Measurements from ENCODE around the gene SPATA12. TPM values are rescaled to one million over a fixed set of nuclear protein-coding genes. Genes with fewer than 3 reads are reported as not detected.
"Not testable (repeated sequence)": the region's sequence is repeated elsewhere in the genome, so short reads cannot be mapped to it uniquely, and the experiment has no call there.

SPATA12 gene
- total and polyA plus RNA-seq, 4 donors, result 0.20 TPM; not detected in 3

DNA sequence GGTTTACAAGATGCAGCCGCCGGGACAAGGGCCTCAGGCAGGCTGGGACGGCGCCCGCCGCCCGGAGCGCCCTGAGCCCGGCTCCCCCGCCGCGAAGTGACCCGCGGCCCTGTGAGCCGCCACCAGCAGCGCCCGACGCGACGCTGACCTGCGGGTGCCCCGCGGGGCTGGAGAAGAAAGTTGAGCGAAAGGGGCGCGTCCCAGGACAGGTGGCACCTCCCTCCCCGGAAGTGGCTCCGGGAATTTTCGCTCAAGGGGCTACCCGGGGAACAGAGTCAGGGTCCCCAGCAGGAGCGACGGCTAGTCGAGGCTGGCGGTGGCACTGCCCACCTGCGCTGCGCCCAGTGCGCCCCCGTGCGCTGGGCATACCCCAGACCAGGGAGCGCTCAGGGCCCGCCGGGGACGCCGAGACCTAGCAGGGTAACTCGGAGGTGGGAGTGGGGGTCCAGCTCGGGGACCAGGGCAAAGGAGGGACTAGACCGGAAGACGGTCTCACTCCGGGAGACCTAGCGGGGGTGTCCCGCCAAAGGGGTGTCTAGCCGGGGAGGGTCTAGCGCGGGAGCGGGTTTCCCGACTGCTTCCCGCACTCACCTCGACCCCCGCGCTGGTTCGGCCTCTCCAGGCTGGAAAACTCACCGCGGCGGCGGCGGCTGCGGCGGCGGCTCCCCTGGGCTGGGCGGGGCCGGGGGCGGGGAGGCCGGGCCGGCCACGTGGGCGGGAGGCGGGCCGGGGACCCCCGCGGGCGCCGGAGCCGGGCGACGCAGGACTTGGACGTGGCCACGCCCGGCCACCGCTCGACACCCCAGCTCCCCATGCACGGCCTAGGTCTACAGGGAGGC, 18.4 kb downstream of the SPATA12 start:
- Histone ChIP-seq H3K27ac (ENCODE audit: low read depth, low read length) (no peak overlapping the region), H3K36me3 (ENCODE audit: control insufficient read depth, insufficient read depth, low read length) (no peaks in the 10 kb centered on the region), H3K4me1 (ENCODE audit: control insufficient read depth, insufficient read depth, low read length) (peaks cover 22% of the 10 kb centered on the region), H3K9me3 (ENCODE audit: control insufficient read depth, insufficient read depth, low read length) (no peaks in the 10 kb centered on the region), H3K4me3 (ENCODE audit: low read depth, low read length) (peak overlapping the region; percentile 68), H3K27me3 (ENCODE audit: control insufficient read depth, insufficient read depth, low read length) (peaks cover 11% of the 10 kb centered on the region)
- WGBS (ENCODE audit: insufficient coverage), result under 1% methylated on average over 86 of the region's 91 CpGs
- peak in 2 of 6 donors; percentile 55 to 65 for DNase-seq (ENCODE audit: low read depth in 4 of 6, low spot score in 6 of 6)

DNA sequence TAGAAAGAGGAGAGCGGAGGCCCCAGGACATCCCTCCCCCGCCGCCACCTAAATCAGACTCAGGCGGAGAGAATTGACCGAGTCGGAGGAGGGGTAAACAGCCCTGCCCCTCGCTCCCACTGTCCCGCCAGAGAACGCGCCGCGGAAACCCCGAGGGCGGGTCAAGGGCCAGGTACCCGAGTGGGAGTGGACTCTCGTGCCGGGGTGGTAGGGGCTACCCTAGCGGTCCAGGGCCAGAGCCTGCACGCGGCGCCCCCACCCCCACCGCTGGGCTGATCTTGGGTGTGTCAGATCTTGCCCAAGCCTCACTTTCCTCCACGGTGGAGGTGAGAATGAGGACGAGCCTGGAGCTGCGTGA, 19.0 kb downstream of the SPATA12 start:
- Histone ChIP-seq H3K9me3 (ENCODE audit: control insufficient read depth, insufficient read depth, low read length) (no peaks in the 10 kb centered on the region), H3K4me3 (ENCODE audit: low read depth, low read length) (peak overlapping the region; percentile 68), H3K27ac (ENCODE audit: low read depth, low read length) (no peak overlapping the region), H3K36me3 (ENCODE audit: control insufficient read depth, insufficient read depth, low read length) (no peaks in the 10 kb centered on the region), H3K4me1 (ENCODE audit: control insufficient read depth, insufficient read depth, low read length) (peaks cover 22% of the 10 kb centered on the region), H3K27me3 (ENCODE audit: control insufficient read depth, insufficient read depth, low read length) (peaks cover 11% of the 10 kb centered on the region)
- no peak for DNase-seq (ENCODE audit: low read depth in 4 of 6, low spot score in 6 of 6)
- 3% methylated on average over 6 of the region's 25 CpGs for WGBS (ENCODE audit: insufficient coverage)

DNA sequence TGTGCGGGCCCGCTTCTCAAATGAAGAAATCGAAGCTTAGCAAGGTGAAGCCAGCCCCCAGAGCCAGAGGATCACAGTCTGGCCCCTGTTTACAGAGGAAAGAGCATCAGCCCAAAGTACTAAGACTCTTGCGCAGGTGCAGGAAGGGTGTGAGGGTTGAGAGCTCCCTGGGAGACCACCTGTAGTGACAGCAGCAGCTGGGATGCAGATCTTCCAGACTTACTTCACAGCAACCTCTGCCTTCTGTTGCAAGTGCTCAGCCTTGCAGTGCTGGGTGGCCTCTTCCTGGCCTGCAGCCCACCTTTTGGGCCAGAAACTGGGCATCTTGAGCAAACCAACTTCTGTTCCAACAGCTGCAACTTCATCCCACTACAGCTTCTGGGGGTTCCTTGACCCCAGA, 19.7 kb downstream of the SPATA12 start:
- no peak for DNase-seq (ENCODE audit: low read depth in 4 of 6, low spot score in 6 of 6)
- Histone ChIP-seq H3K27ac (ENCODE audit: low read depth, low read length) (no peak overlapping the region), H3K4me3 (ENCODE audit: low read depth, low read length) (no peak overlapping the region), H3K9me3 (ENCODE audit: control insufficient read depth, insufficient read depth, low read length) (no peaks in the 10 kb centered on the region), H3K27me3 (ENCODE audit: control insufficient read depth, insufficient read depth, low read length) (peaks cover 11% of the 10 kb centered on the region), H3K4me1 (ENCODE audit: control insufficient read depth, insufficient read depth, low read length) (peaks cover 22% of the 10 kb centered on the region), H3K36me3 (ENCODE audit: control insufficient read depth, insufficient read depth, low read length) (no peaks in the 10 kb centered on the region)
- 90% methylated on average over 4 of the region's 4 CpGs for WGBS (ENCODE audit: insufficient coverage)

DNA sequence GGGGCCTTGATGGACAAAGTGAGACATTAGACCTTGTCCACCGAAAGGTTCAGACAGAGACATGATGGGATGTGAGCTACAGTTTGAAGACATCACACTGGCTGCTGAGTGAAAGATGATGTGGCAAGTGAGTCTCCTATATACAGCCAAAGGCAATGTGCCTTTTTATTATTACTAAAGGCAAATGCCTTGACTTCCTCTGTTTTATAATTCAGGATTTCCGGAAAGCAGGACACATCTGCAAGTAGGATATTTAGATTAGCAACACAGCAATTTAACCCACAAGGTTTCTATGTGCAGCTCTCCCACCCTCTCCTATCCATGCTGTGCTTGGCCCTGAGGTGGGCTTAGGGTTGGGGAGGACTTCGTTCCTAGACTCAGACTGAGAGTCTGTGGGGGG, 20.7 kb downstream of the SPATA12 start:
- Histone ChIP-seq H3K36me3 (ENCODE audit: control insufficient read depth, insufficient read depth, low read length) (no peaks in the 10 kb centered on the region), H3K27me3 (ENCODE audit: control insufficient read depth, insufficient read depth, low read length) (peaks cover 11% of the 10 kb centered on the region), H3K4me1 (ENCODE audit: control insufficient read depth, insufficient read depth, low read length) (peaks cover 22% of the 10 kb centered on the region), H3K9me3 (ENCODE audit: control insufficient read depth, insufficient read depth, low read length) (no peaks in the 10 kb centered on the region), H3K27ac (ENCODE audit: low read depth, low read length) (no peak overlapping the region), H3K4me3 (ENCODE audit: low read depth, low read length) (no peak overlapping the region)
- no CpG with 5 or more reads among the region's 3 CpGs for WGBS (ENCODE audit: insufficient coverage)
- DNase-seq (ENCODE audit: low read depth in 4 of 6, low spot score in 6 of 6), result no peak

DNA sequence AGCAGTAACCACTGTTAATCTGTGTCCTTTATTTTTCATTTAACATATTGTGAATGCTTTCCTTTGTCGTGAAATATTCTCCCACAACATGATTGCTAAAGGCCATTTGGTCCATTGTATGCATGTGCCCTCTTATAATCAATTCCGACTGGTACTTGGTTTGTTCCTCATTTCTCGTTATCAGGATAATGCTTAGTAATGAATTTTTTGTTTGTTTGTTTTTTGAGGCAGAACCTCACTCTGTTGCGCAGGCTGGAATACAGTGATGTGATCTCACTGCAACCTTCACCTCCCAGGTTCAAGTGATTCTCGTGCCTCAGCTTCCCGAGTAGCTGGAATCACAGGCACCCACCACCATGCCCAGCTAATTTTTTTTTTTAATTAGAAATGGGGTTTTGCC, 22.0 kb downstream of the SPATA12 start:
- no peak for DNase-seq (ENCODE audit: low read depth in 4 of 6, low spot score in 6 of 6)
- no peak overlapping the region for H3K4me3 ChIP-seq (ENCODE audit: low read depth, low read length)
- WGBS (ENCODE audit: insufficient coverage), result no CpG with 5 or more reads among the region's 6 CpGs
- H3K4me1 ChIP-seq (ENCODE audit: control insufficient read depth, insufficient read depth, low read length), result peaks cover 22% of the 10 kb centered on the region
- no peaks in the 10 kb centered on the region for H3K36me3 ChIP-seq (ENCODE audit: control insufficient read depth, insufficient read depth, low read length)
- H3K27ac ChIP-seq (ENCODE audit: low read depth, low read length), result no peak overlapping the region
- H3K27me3 ChIP-seq (ENCODE audit: control insufficient read depth, insufficient read depth, low read length), result peaks cover 7% of the 10 kb centered on the region
- H3K9me3 ChIP-seq (ENCODE audit: control insufficient read depth, insufficient read depth, low read length), result no peaks in the 10 kb centered on the region

DNA sequence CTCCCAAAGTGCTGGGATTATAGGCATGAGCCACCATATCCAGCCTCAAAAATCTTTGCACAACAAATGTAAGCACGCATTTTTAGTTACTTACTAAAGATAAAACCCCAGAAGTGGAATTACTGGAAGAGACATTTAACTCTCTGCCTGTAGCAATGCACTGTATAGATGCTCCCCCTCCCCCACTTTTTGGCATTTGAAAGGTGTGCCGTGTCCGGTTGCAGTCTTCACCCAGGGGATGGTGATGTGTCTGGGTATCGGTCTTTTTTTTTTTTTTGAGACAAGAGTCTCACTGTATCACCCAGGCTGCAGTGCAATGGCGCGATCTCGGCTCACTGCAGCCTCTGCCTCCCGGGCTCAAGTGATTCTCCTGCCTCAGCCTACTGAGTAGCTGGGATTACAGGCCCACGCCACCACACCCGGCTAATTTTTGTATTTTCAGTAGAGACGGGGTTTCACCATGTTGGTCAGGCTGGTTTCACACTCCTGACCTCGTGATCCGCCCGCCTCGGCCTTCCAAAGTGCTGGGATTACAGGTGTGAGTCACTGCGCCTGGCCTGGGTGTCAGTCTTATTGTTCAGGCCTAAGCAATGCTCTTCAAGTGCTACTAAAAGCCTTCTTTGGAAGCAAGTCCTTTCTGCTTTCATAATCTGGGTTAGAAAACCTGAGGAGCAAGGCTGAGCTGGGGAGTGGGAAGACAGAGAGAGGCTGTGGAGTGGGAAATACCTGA, 23.0 kb downstream of the SPATA12 start:
- not testable (repeated sequence) for H3K4me3 ChIP-seq (ENCODE audit: low read depth, low read length); H3K27ac ChIP-seq (ENCODE audit: low read depth, low read length); H3K27me3 ChIP-seq (ENCODE audit: control insufficient read depth, insufficient read depth, low read length); H3K9me3 ChIP-seq (ENCODE audit: control insufficient read depth, insufficient read depth, low read length); H3K36me3 ChIP-seq (ENCODE audit: control insufficient read depth, insufficient read depth, low read length); DNase-seq (ENCODE audit: low read depth in 4 of 6, low spot score in 6 of 6)
- H3K4me1 ChIP-seq (ENCODE audit: control insufficient read depth, insufficient read depth, low read length), result peaks cover 15% of the 10 kb centered on the region
- WGBS (ENCODE audit: insufficient coverage), result 96% methylated on average over 12 of the region's 16 CpGs

DNA sequence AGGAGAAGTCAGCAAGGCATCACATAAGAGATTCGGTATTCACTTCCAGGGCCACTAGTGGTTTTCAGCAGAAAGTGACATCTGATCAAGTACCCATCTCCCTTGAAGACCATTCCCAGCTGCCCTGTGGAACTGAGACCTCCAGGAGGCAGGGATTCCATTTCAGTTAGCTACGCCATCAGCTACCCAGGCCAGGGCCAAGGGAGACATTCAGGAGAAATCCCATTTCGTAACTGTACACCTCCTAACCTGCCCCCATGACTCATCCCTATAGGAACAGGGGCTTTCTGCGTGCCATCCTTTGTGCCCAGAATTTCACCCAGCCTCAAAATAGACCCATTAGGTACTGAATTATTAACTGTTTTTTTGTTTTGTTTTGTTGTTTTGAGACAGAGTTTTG, 24.7 kb downstream of the SPATA12 start:
- no peaks in the 10 kb centered on the region for H3K27me3 ChIP-seq (ENCODE audit: control insufficient read depth, insufficient read depth, low read length)
- H3K36me3 ChIP-seq (ENCODE audit: control insufficient read depth, insufficient read depth, low read length), result no peaks in the 10 kb centered on the region
- no peaks in the 10 kb centered on the region for H3K9me3 ChIP-seq (ENCODE audit: control insufficient read depth, insufficient read depth, low read length)
- H3K27ac ChIP-seq (ENCODE audit: low read depth, low read length), result no peak overlapping the region
- 91% methylated on average over 3 of the region's 4 CpGs for WGBS (ENCODE audit: insufficient coverage)
- DNase-seq (ENCODE audit: low read depth in 4 of 6, low spot score in 6 of 6), result no peak
- H3K4me3 ChIP-seq (ENCODE audit: low read depth, low read length), result no peak overlapping the region
- H3K4me1 ChIP-seq (ENCODE audit: control insufficient read depth, insufficient read depth, low read length), result peaks cover 2% of the 10 kb centered on the region

DNA sequence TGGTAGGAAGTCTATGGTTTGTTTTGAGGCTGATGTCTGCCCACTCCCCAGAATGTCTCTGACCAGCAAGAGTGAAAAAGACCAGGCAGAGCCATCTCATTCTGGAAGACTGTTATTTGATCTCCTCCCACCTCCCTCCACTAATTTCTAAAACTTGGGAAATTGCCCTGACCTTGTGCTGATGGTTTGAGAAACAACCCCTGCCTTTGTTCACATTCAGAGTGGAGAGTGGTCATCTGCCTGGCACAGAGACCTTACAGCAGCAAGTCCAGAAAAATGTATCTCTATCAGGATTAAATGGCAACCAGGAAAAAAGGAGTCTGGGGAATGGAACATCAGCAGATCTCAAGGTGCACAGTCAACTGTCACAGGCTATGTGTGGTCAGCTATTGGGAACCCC, 25.7 kb downstream of the SPATA12 start:
- no peak for DNase-seq (ENCODE audit: low read depth in 4 of 6, low spot score in 6 of 6)
- Histone ChIP-seq H3K9me3 (ENCODE audit: control insufficient read depth, insufficient read depth, low read length) (no peaks in the 10 kb centered on the region), H3K4me3 (ENCODE audit: low read depth, low read length) (no peak overlapping the region), H3K4me1 (ENCODE audit: control insufficient read depth, insufficient read depth, low read length) (no peaks in the 10 kb centered on the region), H3K27me3 (ENCODE audit: control insufficient read depth, insufficient read depth, low read length) (no peaks in the 10 kb centered on the region), H3K36me3 (ENCODE audit: control insufficient read depth, insufficient read depth, low read length) (no peaks in the 10 kb centered on the region), H3K27ac (ENCODE audit: low read depth, low read length) (no peak overlapping the region)

DNA sequence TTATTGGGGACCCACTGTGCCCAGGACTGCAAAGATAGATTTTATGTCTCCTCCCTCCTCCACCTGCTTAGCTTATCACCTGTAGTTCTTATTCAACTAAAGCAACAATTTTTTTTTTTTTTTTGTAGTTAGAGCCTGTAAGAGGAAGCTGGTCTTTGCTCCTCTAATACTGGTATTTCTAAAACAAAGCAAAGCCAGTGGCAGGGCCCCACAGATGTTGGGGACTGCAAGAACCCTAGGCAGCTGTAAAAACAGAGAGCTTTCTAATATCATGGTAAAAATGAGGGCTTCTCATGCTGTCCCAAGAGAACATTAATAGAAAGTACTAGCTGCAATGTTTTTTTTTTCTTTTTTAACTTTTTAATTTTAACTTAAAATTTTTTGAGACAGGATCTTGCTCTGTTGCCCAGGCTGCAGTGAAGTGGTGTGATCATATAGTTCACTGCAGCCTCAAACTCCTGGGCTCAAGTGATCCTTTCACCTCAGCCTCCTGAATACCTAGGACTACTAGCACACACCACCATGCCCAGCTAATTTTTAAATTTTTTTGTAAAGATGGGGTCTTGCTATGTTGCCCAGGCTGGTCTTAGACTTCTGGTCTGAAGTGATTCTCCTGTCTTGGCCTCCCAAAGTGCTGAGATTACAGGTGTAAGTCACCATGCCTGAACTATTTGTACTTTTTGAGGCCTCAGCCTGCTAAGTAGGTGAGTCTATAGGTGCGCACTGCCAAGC, 27.1 kb downstream of the SPATA12 start:
- Histone ChIP-seq H3K27ac (ENCODE audit: low read depth, low read length) (no peak overlapping the region), H3K36me3 (ENCODE audit: control insufficient read depth, insufficient read depth, low read length) (no peaks in the 10 kb centered on the region), H3K4me3 (ENCODE audit: low read depth, low read length) (no peak overlapping the region), H3K27me3 (ENCODE audit: control insufficient read depth, insufficient read depth, low read length) (no peaks in the 10 kb centered on the region), H3K9me3 (ENCODE audit: control insufficient read depth, insufficient read depth, low read length) (no peaks in the 10 kb centered on the region), H3K4me1 (ENCODE audit: control insufficient read depth, insufficient read depth, low read length) (no peaks in the 10 kb centered on the region)
- WGBS (ENCODE audit: insufficient coverage), result no CpG with 5 or more reads among the region's 1 CpG
- no peak for DNase-seq (ENCODE audit: low read depth in 4 of 6, low spot score in 6 of 6)

Measured in spinal cord (tissue), 10 donors.